ENCODE measurements around the gene FRMD3.

- TF ChIP-seq, protein P1, sequence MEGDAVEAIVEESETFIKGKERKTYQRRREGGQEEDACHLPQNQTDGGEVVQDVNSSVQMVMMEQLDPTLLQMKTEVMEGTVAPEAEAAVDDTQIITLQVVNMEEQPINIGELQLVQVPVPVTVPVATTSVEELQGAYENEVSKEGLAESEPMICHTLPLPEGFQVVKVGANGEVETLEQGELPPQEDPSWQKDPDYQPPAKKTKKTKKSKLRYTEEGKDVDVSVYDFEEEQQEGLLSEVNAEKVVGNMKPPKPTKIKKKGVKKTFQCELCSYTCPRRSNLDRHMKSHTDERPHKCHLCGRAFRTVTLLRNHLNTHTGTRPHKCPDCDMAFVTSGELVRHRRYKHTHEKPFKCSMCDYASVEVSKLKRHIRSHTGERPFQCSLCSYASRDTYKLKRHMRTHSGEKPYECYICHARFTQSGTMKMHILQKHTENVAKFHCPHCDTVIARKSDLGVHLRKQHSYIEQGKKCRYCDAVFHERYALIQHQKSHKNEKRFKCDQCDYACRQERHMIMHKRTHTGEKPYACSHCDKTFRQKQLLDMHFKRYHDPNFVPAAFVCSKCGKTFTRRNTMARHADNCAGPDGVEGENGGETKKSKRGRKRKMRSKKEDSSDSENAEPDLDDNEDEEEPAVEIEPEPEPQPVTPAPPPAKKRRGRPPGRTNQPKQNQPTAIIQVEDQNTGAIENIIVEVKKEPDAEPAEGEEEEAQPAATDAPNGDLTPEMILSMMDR (conservative IDR thresholded peaks at IDR 0.05; ENCODE audit: low read length), result no peak
- no peak for TF ChIP-seq EZH2phosphoT487 (IDR thresholded peaks at IDR 0.05; ENCODE audit: borderline replicate concordance)
Observed at GRCh38 chr9:83535736-83536135, 2.5 kb downstream of the FRMD3 start.
